Measurements from ENCODE around the gene SCML2. TPM values are rescaled to one million over a fixed set of nuclear protein-coding genes. Genes with fewer than 3 reads are reported as not detected.

SCML2 gene
- total RNA-seq, 1 experiment from 2014 or later, result 3.5 TPM

GRCh38 chrX:18220786-18221185, 133.7 kb downstream of the SCML2 start, which contains the start of gene BEND2:
Gene BEND2 (minus strand): TSS chrX:18220886. CDS start chrX:18220750, 136 bp downstream.
- Histone ChIP-seq H3K9me3 (ENCODE audit: low read length) (no peaks in the 10 kb centered on the region), H3F3A (ENCODE audit: low read length, unreplicated experiment) (no peaks in the 10 kb centered on the region), H3K9me2 (replicated peaks; ENCODE audit: low read length) (no peaks in the 10 kb centered on the region), H3K4me1 (ENCODE audit: insufficient read depth, low read length) (no peaks in the 10 kb centered on the region), H3K27me3 (ENCODE audit: low read length) (peaks cover 12% of the 10 kb centered on the region; the same call in 1 of the 2 replicates), H3K9ac (ENCODE audit: low read length) (no peak within 1 kb of the TSS), H3K4me3 (ENCODE audit: low read length) (no peak within 1 kb of the TSS), H2AFZ (ENCODE audit: low read length) (no peak within 1 kb of the TSS), H3K79me2 (ENCODE audit: low read length) (no peaks in the 10 kb centered on the region), H3K27ac (ENCODE audit: low read length) (no peak within 1 kb of the TSS), H4K20me1 (ENCODE audit: low read length) (no peaks in the 10 kb centered on the region), H3K4me2 (ENCODE audit: low read length) (no peak within 1 kb of the TSS), H3K36me3 (ENCODE audit: low read depth, low read length) (no peaks in the 10 kb centered on the region)
- no TSS peak for BruUV-seq (replicated peaks)
- DNase-seq (no peak), ATAC-seq (no peak)
- ChIA-PET POLR2A (ENCODE audit: unreplicated experiment) (no interaction called here), CTCF (no interaction called here)
- TF ChIP-seq EZH2 (IDR thresholded peaks at IDR 0.05; ENCODE audit: low read length, unreplicated experiment) (no peak), EZH2phosphoT487 (IDR thresholded peaks at IDR 0.05; ENCODE audit: borderline replicate concordance, low read length) (no peak)
- TF ChIP-seq, protein P1, sequence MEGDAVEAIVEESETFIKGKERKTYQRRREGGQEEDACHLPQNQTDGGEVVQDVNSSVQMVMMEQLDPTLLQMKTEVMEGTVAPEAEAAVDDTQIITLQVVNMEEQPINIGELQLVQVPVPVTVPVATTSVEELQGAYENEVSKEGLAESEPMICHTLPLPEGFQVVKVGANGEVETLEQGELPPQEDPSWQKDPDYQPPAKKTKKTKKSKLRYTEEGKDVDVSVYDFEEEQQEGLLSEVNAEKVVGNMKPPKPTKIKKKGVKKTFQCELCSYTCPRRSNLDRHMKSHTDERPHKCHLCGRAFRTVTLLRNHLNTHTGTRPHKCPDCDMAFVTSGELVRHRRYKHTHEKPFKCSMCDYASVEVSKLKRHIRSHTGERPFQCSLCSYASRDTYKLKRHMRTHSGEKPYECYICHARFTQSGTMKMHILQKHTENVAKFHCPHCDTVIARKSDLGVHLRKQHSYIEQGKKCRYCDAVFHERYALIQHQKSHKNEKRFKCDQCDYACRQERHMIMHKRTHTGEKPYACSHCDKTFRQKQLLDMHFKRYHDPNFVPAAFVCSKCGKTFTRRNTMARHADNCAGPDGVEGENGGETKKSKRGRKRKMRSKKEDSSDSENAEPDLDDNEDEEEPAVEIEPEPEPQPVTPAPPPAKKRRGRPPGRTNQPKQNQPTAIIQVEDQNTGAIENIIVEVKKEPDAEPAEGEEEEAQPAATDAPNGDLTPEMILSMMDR (conservative IDR thresholded peaks at IDR 0.05; ENCODE audit: low read depth, low read length), result no peak
- intact Hi-C loops (cut with micrococcal nuclease), result no loop called here

DNA sequence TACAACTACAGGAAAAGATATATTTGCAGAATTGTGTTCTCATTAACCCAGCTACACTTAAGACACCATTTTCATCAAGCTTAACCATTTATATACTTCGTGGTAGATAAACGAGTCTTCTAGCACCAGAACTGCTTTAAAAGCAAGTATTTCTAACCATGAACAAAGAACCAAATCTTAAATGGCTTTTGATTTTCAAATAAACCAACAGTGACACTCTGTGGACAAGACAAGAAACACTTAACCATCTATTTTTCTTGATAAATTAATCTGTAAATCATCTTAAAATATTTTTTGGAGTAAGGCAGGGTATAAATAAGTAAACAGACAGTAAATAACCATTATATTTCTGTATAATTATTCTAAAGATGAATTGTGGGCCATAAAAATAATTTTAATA, 144.0 kb downstream of the SCML2 start:
- DNase-seq (peak; percentile 40), ATAC-seq (no peak)
- no peak for TF ChIP-seq EZH2 (IDR thresholded peaks at IDR 0.05; ENCODE audit: low read length, unreplicated experiment)
- TF ChIP-seq, protein P1 (conservative IDR thresholded peaks at IDR 0.05; ENCODE audit: low read depth, low read length), result peak; percentile 56; the same call in 1 of the 2 replicates
- Histone ChIP-seq H3K4me1 (ENCODE audit: insufficient read depth, low read length) (no peaks in the 10 kb centered on the region), H2AFZ (ENCODE audit: low read length) (no peak overlapping the region), H3K79me2 (ENCODE audit: low read length) (no peaks in the 10 kb centered on the region), H3K27me3 (ENCODE audit: low read length) (no peaks in the 10 kb centered on the region; the same call in 1 of the 2 replicates), H3F3A (ENCODE audit: low read length, unreplicated experiment) (no peaks in the 10 kb centered on the region), H4K20me1 (ENCODE audit: low read length) (no peaks in the 10 kb centered on the region), H3K9me2 (replicated peaks; ENCODE audit: low read length) (no peaks in the 10 kb centered on the region), H3K4me2 (ENCODE audit: low read length) (no peak overlapping the region), H3K4me3 (ENCODE audit: low read length) (no peak overlapping the region), H3K9me3 (ENCODE audit: low read length) (no peaks in the 10 kb centered on the region), H3K27ac (ENCODE audit: low read length) (no peak overlapping the region), H3K36me3 (ENCODE audit: low read depth, low read length) (no peaks in the 10 kb centered on the region), H3K9ac (ENCODE audit: low read length) (no peak overlapping the region)
- CTCF ChIA-PET, result interaction anchor here (0.5 kb wide), 1 partner anchor 168 kb away, joined by 5 read pairs; no protein-coding TSS in a partner anchor
- intact Hi-C loops (cut with micrococcal nuclease), result loop anchor here (1.0 to 10.0 kb wide), 4 partner anchors 167 to 466 kb away; no protein-coding TSS in a partner anchor
- no TSS peak for BruUV-seq (replicated peaks)
- POLR2A ChIA-PET (ENCODE audit: unreplicated experiment), result no interaction called here

DNA sequence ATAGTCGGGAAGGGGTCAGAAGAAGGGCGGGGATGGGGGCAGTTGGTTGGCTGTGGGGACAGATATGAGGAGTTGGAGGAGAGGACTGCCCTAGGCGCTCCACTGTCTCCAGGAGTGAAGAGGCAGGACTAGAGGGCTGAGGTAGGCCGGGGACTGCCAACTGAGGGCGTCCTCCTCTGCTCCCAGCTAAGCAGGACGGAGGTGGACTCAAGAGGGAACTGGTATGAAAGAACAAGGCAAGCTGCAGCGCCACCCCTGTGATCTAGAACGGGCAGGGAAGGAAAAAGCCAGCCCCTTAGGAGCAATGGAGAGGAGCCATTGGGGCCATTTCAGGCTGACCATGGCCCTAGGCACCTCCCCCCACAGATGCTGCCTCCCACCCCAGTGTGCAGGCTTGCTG, 147.8 kb downstream of the SCML2 start:
- no peak for ATAC-seq
- intact Hi-C loops (cut with micrococcal nuclease), result no loop called here

More for the DNA sequence above, 147.8 kb downstream of the SCML2 start:
- H3K9me3 ChIP-seq (ENCODE audit: low read length), result no peaks in the 10 kb centered on the region
- H3K36me3 ChIP-seq (ENCODE audit: low read depth, low read length), result no peaks in the 10 kb centered on the region
- H3F3A ChIP-seq (ENCODE audit: low read length, unreplicated experiment), result no peaks in the 10 kb centered on the region
- no peaks in the 10 kb centered on the region for H3K4me1 ChIP-seq (ENCODE audit: insufficient read depth, low read length)
- TF ChIP-seq EZH2 (IDR thresholded peaks at IDR 0.05; ENCODE audit: low read length, unreplicated experiment) (no peak), EZH2phosphoT487 (IDR thresholded peaks at IDR 0.05; ENCODE audit: borderline replicate concordance, low read length) (no peak)
- TF ChIP-seq, protein P1 (conservative IDR thresholded peaks at IDR 0.05; ENCODE audit: low read depth, low read length), result no peak
- H3K4me2 ChIP-seq (ENCODE audit: low read length), result no peak overlapping the region
- H2AFZ ChIP-seq (ENCODE audit: low read length), result no peak overlapping the region
- no peaks in the 10 kb centered on the region for H4K20me1 ChIP-seq (ENCODE audit: low read length)
- DNase-seq, result no peak
- no peaks in the 10 kb centered on the region for H3K9me2 ChIP-seq (replicated peaks; ENCODE audit: low read length)
- H3K4me3 ChIP-seq (ENCODE audit: low read length), result no peak overlapping the region
- no TSS peak for BruUV-seq (replicated peaks)
- ChIA-PET CTCF (no interaction called here), POLR2A (ENCODE audit: unreplicated experiment) (no interaction called here)
- no peak overlapping the region for H3K27ac ChIP-seq (ENCODE audit: low read length)
- no peaks in the 10 kb centered on the region for H3K79me2 ChIP-seq (ENCODE audit: low read length)
- peaks cover 15% of the 10 kb centered on the region; the same call in 1 of the 2 replicates for H3K27me3 ChIP-seq (ENCODE audit: low read length)
- H3K9ac ChIP-seq (ENCODE audit: low read length), result no peak overlapping the region
